HG02588 (cell line): ENCODE measurements around the gene ARHGEF9.
A peak's percentile ranks its signal among the peaks of the same experiment; 100 is the strongest.
"Not testable (repeated sequence)": the region's sequence is repeated elsewhere in the genome, so short reads cannot be mapped to it uniquely, and the experiment has no call there.

Experiments
- ATAC-seq: cut with Tn5 transposase; IDR thresholded peaks from one replicate; pipeline ENCODE4 v1.9.1; 2021; ENCODE audit warnings: mild to moderate bottlenecking, moderate library complexity; ENCODE audit not compliant: unreplicated experiment

ARHGEF9 gene

GRCh38 chrX:63784902-63785707 is at the start of gene ARHGEF9:
Gene ARHGEF9 (minus strand): TSS chrX:63785214. CDS start chrX:63785145, 69 bp downstream.
- ATAC-seq = no peak

DNA sequence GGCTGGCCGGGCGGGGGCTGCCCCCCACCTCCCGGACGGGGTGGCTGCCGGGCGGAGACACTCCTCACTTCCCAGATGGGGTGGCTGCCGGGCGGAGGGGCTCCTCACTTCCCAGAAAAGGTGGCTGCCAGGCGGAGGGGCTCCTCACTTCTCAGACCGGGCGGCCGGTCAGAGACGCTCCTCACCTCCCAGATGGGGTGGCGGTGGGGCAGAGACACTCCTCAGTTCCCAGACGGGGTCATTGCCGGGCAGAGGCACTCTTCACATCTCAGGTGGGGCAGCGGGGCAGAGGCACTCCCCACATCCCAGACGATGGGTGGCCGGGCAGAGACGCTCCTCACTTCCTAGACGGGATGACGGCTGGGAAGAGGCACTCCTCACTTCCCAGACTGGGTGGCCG is 40.4 kb upstream of the ARHGEF9 start:
- ATAC-seq = not testable (repeated sequence)

DNA sequence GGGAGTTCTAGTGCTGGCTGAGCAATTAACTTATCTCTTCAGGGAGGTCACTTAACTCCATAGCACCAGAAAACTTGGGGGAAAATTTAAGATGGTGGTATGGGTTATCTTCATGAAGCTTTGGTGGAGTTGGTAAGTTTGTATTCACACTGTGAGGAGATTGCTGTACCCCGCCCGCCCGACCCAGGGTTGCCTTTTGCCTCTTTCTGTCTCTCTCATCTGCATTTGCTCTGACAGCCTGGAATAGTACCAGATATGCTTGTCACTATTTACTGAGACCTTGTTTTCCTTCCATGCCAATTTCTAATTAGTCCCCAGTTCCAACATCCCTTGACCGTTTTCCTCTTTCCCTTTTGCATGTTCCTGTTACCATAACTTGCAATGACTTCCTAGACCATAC is 33.1 kb upstream of the ARHGEF9 start:
- no peak for ATAC-seq

DNA sequence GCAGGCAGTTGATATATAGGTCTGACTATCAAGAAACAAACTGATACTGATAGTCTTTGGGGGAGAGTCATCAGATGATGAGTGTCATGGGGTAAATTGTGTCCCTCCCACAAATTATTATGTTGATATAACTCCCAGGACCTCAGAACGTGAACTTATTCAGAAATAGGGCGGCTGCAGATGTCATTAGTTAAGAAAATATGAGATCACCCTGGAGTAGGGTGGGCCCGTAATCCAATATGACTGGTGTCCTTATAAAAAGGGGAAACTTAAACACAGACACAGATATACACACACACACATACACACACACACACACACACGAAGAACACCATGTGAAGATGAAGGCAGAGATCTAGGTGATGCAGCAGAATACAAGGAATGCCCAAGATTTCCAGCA is 32.7 kb upstream of the ARHGEF9 start:
- ATAC-seq = no peak

DNA sequence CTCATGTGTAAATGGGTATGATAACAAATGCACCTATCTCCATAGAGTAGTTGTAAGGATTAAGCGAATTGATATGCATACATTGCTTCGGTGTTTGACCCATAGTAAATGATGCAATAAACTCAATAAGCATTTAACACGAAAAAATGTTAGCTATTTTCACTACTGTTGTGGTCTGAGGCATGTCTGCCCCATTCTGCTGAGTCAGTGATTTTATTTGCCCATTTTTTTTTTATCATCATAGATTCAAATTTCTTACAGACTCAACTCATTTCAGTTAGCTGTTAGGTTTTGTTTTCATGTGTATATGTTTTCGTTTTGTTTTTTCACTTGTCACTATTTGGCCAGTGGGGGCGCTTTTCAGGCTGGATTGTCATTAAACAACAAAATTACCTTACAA is 27.8 kb upstream of the ARHGEF9 start:
- ATAC-seq = no peak

DNA sequence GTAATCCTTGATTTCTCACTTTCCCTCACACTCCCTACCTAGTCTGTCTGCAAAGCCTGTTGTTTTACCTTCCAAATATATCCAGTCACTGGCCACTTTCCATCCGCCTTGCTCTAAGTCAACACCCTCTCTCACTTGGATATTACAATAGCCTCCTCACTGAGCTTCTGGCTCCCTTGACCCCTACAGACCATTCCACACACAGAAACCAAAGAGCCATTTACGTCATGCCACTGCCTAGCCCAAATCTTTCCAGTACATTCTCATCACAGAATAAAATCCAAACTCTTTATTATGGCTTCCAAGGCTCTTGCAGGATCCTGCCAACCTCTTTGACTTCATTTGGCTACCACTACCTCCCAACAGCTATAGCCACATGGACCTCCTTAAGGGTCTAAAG is 25.7 kb upstream of the ARHGEF9 start:
- no peak for ATAC-seq

DNA sequence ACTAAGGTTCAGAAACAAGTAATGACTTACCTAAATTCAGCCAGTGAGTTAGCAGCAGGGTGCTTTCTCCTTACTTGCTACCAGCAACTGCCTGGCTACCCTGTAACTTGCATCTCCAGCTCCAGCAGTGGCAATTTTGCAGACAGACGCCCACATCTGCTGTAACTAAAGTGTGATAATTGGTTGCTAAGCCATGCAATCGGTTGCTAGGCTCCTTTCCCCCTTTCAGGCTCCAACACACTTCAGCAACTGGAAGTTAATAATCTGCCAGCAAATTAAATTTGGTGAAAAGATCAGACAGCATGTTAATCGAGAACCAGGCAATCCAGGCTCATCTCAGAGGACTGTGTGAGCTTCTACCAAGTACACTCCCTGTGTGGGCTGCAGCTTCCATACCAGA is 24.2 kb upstream of the ARHGEF9 start:
- no peak for ATAC-seq

DNA sequence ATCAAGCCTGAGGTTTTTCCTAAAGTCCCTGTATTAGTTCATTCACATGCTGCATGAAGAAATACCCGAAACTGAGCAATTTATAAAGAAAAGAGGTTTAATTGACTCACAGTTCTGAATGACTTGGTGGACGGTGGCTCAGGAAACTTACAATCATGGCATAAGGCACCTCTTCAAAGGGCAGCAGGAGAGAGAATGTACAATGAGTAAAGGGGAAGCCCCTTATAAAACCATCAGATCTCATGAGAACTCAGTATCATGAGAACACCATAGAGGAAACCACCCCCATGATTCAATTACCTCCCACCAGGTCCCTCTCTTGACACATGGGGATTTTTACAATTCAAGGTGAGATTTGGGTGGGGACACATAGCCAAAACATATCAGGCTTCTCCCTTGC is 10.4 kb upstream of the ARHGEF9 start:
- not testable (repeated sequence) for ATAC-seq

DNA sequence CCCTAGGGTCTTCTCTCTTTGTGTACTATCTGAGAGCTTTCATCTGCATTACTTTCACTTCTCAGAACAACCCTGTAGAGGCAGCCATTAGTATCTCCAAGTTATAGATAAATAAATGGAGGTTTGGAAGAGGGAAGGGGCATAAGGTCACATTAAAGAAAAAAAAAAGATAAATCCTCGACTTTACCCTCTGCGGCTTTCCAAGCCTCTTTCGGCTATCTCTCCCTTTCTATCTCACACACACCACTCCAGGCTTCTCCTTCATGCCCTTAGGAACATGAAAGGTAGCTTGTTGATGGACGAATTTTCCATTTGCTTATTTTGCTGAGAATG is 660 bp upstream of the ARHGEF9 start:
- ATAC-seq = no peak

DNA sequence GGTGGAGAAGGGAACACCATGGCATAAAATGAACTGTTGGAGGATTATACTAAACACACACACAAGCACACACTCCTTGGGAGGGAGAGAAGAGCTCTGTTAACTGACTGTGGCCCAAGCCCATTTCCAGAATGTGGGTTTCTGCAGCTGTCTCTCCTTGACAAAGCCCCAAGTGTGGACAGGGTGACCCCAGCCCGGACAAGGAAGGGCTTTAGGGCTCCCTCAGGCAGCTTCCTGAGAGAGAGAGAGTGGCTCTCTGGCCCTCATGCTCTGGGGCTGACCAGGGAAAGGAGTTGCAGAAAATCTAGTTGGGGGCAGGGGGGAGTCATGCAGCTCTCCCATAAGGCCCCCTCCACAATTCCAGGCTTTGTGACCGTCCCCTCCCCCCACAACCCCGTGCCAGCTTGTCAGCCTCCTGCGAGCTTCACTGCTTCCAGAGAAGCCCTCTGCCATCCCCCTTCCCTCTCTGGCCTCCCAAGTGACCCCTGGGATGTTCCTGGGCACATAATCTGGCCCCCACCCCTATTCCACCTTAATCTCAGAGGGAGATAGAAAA is 590 bp downstream of the ARHGEF9 start:
- ATAC-seq = no peak

DNA sequence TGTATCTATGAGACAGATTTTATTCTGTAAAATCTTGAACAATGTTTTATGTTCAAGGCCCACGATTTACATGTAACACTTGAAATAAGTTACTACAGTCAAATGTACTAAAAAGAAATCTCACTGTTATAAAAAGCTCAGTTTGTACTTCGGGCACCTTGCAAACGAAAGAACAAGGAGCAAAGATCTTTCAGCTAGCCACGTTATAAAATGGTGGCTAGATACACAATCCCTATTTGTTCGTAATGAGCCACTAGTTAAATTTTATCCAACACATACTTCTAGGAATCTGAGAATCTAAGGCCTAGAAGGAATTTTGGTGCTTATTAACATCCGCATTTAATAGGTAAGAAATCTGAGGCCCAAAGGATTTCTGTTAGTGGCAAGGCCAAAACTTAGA is 2.5 kb downstream of the ARHGEF9 start:
- ATAC-seq = no peak

GRCh38 chrX:63768760-63769159 is 16.3 kb downstream of the ARHGEF9 start:
- ATAC-seq = no peak

DNA sequence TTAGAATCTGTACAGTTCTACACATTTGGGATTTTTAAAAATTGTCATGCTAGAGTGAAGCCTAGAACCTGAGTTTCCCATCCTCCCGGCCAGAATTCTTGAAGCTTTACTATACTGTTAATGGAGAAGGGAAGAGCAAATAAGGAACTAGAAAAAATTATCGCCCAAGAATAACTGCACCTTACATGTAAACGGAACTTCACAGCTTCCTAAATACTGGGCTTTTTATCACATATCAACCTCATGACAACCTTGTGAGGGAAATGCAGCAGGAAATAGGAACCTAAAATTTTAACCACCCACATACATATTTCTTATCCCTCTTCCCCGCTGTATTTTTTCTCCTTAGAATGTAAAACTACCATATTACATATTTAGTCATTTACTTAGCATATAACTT is 19.3 kb downstream of the ARHGEF9 start:
- no peak for ATAC-seq

DNA sequence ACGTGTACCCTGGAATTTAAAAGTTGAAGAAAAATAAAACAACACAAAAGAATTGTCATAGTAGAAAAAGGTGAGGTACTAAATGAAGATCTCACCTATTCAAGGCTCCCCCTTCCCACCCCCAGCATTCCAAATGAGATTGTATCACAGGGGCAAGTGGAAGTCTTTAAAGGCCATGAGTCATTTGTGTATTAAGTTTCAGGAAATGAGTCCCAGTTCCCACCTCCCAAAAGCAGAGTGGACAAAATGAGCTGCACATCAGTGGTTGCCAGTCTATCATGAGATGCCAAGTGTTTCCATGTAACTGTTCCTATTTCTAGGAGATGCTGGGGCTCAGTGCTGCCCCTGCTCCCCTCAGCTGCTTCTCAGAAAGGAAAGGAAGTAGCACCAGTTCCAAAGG is 20.1 kb downstream of the ARHGEF9 start:
- ATAC-seq = no peak

DNA sequence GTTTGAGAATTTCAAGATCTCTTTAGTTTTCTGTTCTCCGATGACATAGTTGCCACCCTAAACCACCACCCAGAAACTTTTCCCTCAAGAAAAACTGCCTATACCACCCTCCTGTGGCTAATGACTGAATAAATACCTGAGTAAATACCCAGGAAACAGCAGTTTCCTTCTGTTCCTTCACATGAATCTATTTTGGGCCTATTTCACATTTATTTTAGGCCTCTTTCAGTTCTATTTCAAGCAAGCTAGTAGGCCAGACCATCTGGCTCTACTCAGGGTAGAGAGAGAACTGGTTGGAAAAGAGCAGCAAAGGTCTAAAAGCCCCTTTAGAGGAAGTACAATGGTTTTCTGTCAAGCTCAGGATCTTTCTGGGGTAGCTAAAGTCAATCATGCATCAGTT is 23.4 kb downstream of the ARHGEF9 start:
- ATAC-seq = peak; percentile 74

DNA sequence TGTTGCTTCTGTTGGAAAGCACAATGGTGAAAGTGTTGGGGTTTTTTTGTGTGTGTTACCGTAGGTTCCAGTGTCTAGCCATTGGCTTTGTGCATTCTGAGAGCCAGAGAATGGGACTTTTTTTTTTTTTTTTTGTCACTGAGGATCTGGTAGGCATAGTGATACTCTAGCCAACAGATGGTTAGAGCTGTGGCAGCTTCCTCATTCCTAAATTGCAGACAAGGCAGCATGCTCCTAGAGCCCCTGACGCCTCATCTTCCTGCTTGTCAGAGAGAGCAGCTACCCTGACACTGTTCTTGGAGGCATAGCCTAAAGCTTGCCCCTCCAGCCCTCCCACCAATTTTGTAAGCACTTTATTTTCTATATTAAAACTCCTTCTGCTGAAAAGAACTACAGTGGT is 27.0 kb downstream of the ARHGEF9 start:
- ATAC-seq = no peak

DNA sequence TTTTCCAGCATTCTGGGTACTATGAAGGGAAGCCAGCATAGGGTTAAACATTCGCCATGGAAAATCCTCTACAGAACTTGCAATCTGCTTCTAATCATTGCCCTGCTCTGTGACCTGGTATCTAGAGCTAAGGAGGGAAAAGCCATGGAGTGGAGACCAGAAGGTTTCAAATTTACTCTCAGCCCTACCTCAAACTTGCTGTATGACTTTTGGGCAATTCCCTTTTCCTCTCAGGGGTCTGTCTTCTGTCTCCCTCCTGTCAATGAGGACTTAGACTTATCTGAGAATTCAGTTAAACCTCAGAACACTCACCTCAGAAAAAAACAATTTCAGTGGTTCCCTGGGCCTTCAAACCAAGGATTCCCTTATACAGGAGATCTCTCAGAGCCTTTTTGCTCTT is 29.1 kb downstream of the ARHGEF9 start:
- ATAC-seq = peak; percentile 28

DNA sequence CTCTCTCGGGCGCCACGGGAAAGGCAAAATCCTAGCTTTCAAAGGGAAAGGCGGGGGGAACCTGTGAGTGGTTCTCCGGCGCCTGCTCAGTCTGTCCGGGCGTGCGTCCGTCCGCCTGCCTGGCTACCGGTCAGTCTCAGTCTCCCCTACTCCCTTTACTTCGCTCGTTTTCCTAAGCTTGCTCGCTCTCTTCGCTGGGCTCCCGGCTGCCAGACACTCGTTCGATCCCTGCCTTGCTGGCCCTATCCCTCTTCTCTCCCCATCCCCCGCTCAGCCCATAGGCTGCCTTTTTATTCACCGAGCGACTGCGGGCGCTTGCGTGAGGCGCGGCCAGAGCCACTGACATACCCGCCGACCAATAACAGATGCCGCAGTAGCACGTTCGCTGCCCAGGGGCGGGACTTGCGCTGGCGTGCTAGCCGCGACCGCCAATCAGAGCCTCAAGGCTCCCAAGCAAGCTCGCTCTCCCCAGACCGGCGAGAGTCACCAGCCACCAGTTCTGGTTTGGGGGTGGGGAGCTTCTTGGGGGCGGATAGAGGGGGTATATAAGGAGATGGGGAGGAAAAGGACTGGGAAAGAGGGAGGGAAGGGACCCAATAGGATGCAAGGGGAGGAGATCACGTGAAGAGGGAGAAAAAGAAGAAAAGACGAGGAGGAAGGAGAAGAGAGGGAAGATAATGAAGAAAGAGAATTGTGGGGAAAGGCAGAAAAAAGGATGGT is 30.0 kb downstream of the ARHGEF9 start:
- ATAC-seq = peak; percentile 97

GRCh38 chrX:63754136-63754859 is 30.7 kb downstream of the ARHGEF9 start:
- ATAC-seq = peak; percentile 32

GRCh38 chrX:63751481-63751880 is 33.5 kb downstream of the ARHGEF9 start:
- ATAC-seq = no peak

DNA sequence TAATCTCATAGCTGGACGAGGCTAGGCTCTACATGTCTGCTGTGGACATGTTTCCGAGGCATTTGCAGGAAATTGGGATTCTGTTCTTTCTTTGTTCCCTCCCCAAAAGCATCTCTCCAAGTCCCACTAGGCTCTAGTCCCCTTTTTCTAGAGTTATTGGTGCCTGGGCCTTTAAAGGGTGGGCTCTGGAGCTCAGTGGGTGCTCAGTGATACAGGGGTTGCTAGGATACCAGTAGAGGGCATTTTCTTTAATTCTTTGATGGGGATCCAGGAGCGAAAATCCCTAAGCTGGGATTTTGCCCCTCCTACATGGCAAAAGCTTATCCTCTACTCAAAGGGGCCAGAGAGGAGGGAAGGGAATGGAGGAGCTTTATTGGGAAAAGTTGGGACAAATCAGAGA is 34.2 kb downstream of the ARHGEF9 start:
- ATAC-seq = no peak

DNA sequence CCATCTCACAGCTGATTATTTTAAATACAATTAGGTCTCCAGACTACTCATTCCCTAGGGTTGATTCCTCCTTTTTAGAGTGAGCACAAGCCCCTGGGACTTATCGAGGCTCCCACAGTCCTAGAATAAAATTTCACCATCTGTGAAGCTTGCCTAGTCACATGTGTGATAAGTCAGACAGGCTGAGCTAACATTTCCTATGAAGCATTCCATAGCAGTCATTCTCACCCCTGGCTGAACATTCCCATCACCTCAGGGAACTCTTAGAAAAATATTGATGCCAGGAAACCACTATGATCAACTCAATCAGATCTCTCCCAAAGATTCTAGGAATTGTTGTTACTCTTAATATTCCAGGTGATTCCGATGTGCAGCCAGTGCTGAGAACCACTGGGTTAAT is 37.7 kb downstream of the ARHGEF9 start:
- ATAC-seq = no peak
